ENCODE measurements around the gene WNT1. TPM values are rescaled to one million over a fixed set of nuclear protein-coding genes. Genes with fewer than 3 reads are reported as not detected.

The WNT1 gene
- total RNA-seq, 2 donors from 2014 or later: not detected

DNA sequence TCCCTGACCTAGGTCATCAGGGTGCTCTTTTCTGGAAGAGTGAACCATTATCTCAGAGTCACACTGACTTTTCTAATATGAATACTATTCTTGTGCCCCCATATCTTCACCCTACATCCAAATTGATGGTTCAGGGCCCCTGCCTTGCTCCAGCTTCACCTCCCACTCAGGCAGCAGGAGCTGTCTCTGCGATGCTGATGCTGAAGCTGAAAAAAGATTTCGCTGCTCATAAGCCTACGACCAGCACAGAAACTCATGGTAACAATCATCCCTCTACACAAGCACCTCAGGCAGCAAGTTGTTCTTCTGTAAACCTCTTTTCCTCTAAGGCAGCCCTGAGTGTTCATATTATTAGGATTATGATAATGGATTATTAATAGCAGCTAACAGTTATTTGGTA, 24.1 kb upstream of the WNT1 start:
- H3K27ac Mint-ChIP-seq: no peak overlapping the region
- no peak overlapping the region for H3K4me3 Mint-ChIP-seq
- H3K27me3 Mint-ChIP-seq: no peaks in the 10 kb centered on the region
- no peak for ATAC-seq (replicated peaks)
- H3K9me3 Mint-ChIP-seq: no peaks in the 10 kb centered on the region
- peaks cover 41% of the 10 kb centered on the region for H3K4me1 Mint-ChIP-seq
- H3K36me3 Mint-ChIP-seq (ENCODE audit: low read depth): peaks cover 61% of the 10 kb centered on the region

DNA sequence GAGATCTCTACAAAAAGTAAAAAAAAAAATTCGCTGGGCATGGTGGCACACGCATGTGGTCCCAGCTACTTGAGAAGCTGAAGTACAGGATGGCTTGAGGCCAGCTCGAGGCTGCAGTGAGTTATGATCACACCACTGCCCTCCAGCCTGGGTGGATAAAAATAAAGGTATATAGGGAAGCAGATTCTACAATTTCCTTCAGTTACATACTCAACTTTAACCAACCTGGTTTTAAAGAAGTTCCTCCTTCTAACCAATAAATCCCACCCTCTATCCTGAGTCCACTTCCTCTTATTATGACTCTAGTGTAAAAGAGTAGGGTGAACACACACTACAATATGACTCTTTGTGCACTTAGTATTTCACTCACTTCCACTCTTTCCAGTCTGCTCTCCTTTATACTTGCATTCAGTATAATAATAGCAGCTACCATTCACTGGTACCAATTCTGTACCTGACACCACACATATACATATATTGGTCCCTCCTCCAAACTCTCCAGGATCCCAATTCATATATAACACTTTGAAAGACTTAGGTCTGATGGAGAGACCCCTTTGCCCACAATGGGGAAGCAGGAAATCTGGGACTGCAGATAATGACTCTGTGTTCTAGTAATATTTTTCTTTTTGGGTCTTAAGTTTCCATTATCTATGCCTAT, 23.2 kb upstream of the WNT1 start:
- H3K36me3 Mint-ChIP-seq (ENCODE audit: low read depth): peaks cover 60% of the 10 kb centered on the region
- no peak for ATAC-seq (replicated peaks)
- H3K27ac Mint-ChIP-seq: no peak overlapping the region
- no peaks in the 10 kb centered on the region for H3K27me3 Mint-ChIP-seq
- H3K9me3 Mint-ChIP-seq: no peaks in the 10 kb centered on the region
- peak overlapping the region; percentile 93 for H3K4me3 Mint-ChIP-seq
- peaks cover 41% of the 10 kb centered on the region for H3K4me1 Mint-ChIP-seq

DNA sequence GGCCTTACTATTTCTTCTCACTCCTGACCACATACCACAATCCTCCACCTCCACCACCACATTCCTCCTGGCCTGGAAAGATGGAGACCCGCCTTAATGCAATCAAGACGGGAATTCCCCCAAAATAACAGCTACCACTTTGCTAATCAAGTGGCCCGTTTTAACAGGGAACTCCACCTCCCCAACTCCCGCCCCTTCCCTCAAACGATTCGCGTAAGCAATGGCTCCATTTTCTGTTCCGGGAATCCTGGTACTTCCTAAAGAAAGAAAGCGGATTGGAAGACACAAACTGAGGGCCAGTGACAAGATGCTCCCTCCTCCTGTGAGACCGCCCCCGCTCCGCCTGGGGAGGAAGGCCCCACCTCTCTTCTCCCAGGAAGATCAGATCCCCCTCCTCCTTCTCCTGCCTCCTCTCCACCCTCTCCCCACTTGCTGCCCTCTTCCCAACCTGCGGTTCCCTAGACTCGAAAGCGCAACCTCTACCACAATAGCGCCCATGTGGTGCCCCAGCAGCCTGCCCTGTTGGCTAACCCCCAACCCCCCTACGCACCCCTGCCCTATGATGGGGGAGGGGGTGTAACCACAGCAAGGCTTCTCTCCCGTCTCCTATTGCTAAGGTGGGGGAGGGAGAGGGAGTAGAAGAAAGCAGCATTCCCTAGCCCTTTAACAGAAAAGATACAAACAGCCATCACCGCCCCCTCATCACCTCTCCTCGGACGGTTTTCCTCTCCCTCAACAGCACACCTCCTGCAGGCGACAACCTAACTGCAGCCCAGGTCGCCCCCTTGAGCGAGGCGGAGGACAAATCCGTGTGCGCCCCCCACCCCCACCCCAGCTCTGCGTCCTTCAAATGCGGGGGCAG, 21.6 kb upstream of the WNT1 start:
- peak; percentile 30 for ATAC-seq (replicated peaks)
- Mint-ChIP-seq H3K27me3 (peaks cover 4% of the 10 kb centered on the region), H3K27ac (peak overlapping the region; percentile 94), H3K36me3 (ENCODE audit: low read depth) (peaks cover 52% of the 10 kb centered on the region), H3K4me3 (peak overlapping the region; percentile 93), H3K9me3 (no peaks in the 10 kb centered on the region), H3K4me1 (peaks cover 41% of the 10 kb centered on the region)

DNA sequence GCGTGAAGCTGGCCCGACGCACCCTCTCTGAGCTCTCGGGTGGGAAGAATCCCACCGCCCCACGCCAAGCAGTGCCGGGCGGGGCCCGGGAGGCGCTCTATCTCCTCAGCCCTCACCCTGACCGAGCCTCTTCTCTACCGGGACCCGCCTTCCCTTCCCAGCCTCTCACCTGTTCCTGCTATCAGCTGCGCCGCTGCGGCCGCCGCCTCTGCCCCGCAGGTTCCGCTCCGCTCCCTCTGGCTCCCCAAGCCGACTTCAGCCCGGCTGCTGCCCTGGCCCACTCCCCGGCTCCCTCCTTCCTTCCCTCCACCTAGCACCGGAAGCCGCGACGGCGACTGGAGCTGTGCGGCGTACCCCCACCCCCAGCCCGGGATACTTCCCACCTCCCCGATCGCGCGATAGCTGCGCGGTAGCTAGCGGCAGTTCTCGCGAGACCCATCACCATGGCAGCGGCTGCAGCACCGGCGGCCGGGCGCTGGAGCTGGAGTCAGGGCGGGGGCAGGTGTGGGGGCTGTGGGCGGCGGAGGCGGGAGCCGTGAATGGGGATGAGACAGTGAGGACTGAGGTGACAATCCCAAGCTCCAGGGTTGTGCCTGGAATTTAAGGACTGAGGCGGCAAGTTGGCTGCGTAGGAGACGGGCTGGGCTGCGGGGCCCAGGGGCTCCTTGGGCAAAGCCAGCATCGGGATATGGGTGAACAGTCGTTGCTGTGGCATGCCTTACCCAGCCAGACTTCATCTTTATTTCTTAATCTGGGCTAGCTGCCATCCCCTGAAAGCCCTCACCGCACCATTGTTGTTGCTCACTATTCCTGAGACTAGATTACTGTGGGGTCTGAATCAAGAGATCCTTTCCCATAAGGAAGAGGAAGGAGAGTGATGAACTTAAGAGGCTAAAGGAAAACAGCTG, 20.7 kb upstream of the WNT1 start, which contains the start of gene ARF3:
ARF3 (minus strand) TSS at position 347 of the 908 bp plus-strand sequence. CDS start 16,392 bp downstream, outside the sequence.
- peaks cover 4% of the 10 kb centered on the region for H3K27me3 Mint-ChIP-seq
- peaks cover 37% of the 10 kb centered on the region for H3K4me1 Mint-ChIP-seq

DNA sequence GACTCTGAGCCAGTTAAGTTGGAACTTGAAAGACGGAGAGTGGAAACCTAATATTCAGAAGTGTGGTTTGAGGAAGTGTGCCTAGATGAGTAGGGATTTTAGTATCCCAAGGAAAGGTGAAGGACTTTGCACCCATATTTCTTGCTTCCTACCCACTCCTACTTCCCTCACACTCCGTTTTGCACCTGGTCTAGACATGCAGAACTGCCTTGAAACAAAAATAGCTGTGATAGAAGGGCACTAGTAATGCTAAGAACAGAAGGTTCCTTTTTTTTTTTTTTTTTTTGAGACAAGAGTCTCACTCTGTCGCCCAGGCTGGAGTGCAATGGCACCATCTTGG, 20.1 kb upstream of the WNT1 start:
- Mint-ChIP-seq H3K27me3 (peaks cover 4% of the 10 kb centered on the region), H3K36me3 (ENCODE audit: low read depth) (peaks cover 39% of the 10 kb centered on the region), H3K4me3 (peak overlapping the region; percentile 93), H3K4me1 (peaks cover 34% of the 10 kb centered on the region), H3K27ac (no peak overlapping the region), H3K9me3 (no peaks in the 10 kb centered on the region)
- ATAC-seq (replicated peaks): no peak

More for the DNA sequence above, 20.7 kb upstream of the WNT1 start, which contains the start of gene ARF3:
- H3K9me3 Mint-ChIP-seq: no peaks in the 10 kb centered on the region
- peak within 1 kb of the TSS; percentile 93 for H3K4me3 Mint-ChIP-seq
- H3K27ac Mint-ChIP-seq: peak within 1 kb of the TSS; percentile 94
- peaks cover 45% of the 10 kb centered on the region for H3K36me3 Mint-ChIP-seq (ENCODE audit: low read depth)
- ATAC-seq (replicated peaks): peak; percentile 97

DNA sequence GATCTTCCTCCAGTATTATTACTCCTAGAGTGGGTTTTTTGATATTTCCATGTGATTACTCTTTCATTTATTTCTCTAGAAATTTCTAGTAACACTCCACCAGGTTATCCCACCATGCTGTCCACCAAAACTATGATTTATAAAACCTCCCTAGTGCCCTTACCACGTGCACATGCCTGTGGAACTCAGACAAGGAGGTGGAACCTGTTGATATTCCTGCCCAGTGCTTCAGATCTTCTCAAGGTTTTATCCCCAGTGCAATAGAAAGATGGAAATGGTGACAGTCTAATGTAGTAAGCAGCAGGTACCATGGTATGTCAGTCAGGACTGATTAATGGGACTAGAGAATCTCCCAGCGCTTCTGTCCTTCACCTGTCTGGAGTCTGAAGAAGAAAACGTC, 17.3 kb upstream of the WNT1 start:
- Mint-ChIP-seq H3K27me3 (peaks cover 4% of the 10 kb centered on the region), H3K27ac (no peak overlapping the region), H3K9me3 (no peaks in the 10 kb centered on the region), H3K4me1 (peaks cover 20% of the 10 kb centered on the region), H3K4me3 (no peak overlapping the region), H3K36me3 (ENCODE audit: low read depth) (peaks cover 17% of the 10 kb centered on the region)
- no peak for ATAC-seq (replicated peaks)

DNA sequence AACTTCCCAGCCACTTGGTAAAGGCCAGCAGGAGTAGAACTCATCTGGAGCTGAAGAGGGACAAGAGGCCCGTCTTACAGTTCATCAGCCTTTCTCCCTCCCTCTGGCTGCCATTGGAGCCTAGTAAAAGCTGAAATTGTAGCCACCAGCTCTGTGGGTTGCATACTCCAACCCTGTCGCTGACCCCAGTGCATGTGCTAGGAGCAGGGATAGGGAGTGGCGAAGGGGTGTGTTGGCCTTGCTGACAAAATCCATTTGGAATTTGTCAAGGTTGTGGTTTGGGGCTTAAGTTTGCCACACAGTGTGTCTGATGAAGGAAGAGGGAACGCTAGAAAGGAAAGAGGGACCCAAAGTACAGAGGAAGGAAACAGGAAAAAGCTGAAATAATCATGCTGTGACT, 16.8 kb upstream of the WNT1 start:
- Mint-ChIP-seq H3K4me3 (no peak overlapping the region), H3K9me3 (no peaks in the 10 kb centered on the region), H3K27ac (no peak overlapping the region), H3K27me3 (peaks cover 4% of the 10 kb centered on the region), H3K36me3 (ENCODE audit: low read depth) (peaks cover 12% of the 10 kb centered on the region), H3K4me1 (peaks cover 15% of the 10 kb centered on the region)
- no peak for ATAC-seq (replicated peaks)

DNA sequence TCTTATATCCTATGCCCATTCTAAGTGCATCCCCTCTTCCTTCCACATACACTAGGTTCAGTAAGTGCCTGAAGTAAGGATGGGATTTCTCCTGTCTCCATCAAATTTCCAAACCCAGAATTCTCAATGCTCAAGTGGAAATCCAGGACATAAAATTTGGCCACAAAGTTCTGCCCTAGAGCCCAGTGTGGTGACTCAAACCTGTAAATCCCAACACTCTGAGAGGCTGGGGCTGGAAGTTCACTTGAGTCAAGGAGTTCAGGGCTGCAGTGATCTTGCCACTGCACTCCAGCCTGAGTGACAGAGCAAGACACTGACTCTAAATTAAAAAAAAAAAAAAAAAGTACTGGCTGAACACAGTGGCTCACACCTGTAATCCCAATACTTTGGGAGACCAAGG, 16.3 kb upstream of the WNT1 start:
- Mint-ChIP-seq H3K9me3 (no peaks in the 10 kb centered on the region), H3K27me3 (peaks cover 4% of the 10 kb centered on the region), H3K4me1 (peaks cover 10% of the 10 kb centered on the region), H3K27ac (no peak overlapping the region), H3K4me3 (no peak overlapping the region), H3K36me3 (ENCODE audit: low read depth) (peaks cover 7% of the 10 kb centered on the region)
- ATAC-seq (replicated peaks): no peak

DNA sequence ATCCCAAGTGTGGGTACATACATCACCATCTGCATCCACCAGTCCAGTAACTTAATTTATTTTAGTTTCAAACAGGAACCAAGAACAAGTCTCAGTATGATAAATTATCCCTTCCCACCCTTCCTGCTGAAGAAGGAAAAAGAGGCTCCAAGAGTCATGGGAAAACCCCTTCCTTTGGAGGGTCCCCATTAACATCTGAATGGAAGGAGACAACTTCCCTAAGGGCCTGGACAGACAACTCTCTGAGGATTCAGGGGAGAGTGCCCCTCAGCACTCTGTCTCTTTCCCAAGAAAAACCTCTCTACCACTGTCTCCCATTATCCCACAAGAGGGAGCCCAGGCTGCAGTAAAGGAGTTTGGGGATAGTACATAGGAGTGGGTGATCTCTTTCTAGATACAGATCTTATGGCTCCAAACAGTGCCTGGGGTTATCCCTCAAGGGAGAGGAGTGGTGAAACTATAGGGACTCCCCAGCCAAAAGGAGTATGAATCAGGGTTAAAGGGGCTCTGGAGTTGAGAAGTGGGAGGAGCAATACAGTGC, 12.8 kb upstream of the WNT1 start:
- peak; percentile 65 for ATAC-seq (replicated peaks)
- H3K9me3 Mint-ChIP-seq: no peaks in the 10 kb centered on the region
- no peaks in the 10 kb centered on the region for H3K36me3 Mint-ChIP-seq (ENCODE audit: low read depth)
- H3K4me1 Mint-ChIP-seq: no peaks in the 10 kb centered on the region
- peaks cover 4% of the 10 kb centered on the region for H3K27me3 Mint-ChIP-seq
- no peak overlapping the region for H3K27ac Mint-ChIP-seq
- no peak overlapping the region for H3K4me3 Mint-ChIP-seq

DNA sequence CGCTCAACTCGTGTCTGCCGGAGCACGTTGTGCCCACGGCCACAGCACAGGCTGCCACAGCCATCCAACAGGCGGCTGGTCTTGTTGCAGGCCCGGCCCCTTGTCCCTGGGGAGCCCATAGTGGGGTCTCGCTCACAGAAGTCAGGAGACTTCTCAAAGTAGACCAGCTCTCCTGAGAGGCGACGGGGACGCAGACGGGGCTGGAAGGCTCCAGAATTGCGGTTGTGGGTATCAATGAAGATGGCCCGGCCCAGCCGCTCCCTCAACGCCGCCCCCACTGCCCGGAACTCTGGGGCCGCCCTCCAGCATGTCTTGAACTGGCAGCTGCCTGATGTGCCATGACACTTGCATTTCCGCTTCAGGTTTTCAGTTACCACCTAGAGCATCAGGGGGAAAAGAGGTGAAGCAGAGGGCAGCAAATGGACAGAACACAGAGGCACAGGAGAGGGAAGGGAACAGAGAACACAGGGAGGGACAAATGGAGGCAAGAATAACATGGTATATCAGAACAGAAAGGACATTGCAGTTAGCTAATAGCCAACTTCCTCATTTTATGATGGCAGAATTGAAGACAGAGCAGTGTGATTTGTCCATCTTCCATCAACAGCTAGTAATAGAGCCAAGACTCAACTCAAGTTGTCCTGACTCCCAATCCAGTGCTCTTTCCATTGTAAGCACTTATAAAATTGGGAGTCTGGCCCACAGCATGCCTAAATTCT, 11.8 kb upstream of the WNT1 start:
- Mint-ChIP-seq H3K4me3 (no peak overlapping the region), H3K4me1 (peaks cover 8% of the 10 kb centered on the region), H3K27me3 (peaks cover 8% of the 10 kb centered on the region), H3K9me3 (no peaks in the 10 kb centered on the region), H3K36me3 (ENCODE audit: low read depth) (no peaks in the 10 kb centered on the region), H3K27ac (no peak overlapping the region)
- ATAC-seq (replicated peaks): no peak

DNA sequence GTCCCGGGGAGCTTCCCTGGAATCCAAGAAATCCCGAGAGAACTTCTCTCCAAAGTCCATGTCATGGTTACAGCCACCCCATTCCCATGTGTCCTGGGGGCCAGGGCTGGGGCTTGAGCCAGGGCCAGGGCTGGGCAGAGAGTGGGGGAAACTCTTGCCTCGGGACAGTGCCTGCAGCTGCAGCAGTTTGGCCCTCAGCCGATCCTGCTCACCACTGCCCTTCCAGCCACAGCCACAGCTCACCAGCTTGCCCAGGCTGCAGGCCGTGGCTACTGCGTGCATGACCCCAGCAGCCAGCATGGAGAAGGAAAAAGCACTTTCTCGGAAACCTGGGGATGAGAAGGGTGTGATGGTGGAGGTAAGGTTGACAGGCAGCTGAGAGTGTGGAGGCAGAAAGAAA, 10.1 kb upstream of the WNT1 start:
- ATAC-seq (replicated peaks): no peak
- Mint-ChIP-seq H3K9me3 (no peaks in the 10 kb centered on the region), H3K4me1 (peaks cover 17% of the 10 kb centered on the region), H3K36me3 (ENCODE audit: low read depth) (no peaks in the 10 kb centered on the region), H3K27me3 (peaks cover 14% of the 10 kb centered on the region), H3K27ac (no peak overlapping the region), H3K4me3 (no peak overlapping the region)

DNA sequence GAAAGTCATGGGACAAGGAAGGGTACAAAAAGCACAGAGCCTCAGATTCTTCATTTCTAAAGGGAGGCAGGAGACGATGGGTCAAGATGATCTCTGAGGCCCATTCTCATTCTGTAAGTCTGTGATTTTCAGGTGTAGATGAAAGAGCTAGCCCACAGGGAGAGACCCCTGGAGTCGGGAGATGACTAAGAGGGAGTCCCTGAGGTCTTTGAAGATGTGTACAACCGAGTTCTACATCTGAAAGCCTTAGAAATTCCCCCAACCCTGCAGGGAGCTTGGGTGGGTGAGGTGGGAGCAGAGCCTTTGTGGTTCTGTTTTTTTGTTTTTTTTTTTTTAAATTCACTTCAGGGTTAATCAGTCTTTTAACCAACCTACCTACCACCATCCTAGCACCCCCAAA, 9.7 kb upstream of the WNT1 start:
- peaks cover 17% of the 10 kb centered on the region for H3K4me1 Mint-ChIP-seq
- no peak overlapping the region for H3K27ac Mint-ChIP-seq
- no peak overlapping the region for H3K4me3 Mint-ChIP-seq
- ATAC-seq (replicated peaks): no peak
- H3K36me3 Mint-ChIP-seq (ENCODE audit: low read depth): no peaks in the 10 kb centered on the region
- no peaks in the 10 kb centered on the region for H3K9me3 Mint-ChIP-seq
- H3K27me3 Mint-ChIP-seq: peaks cover 15% of the 10 kb centered on the region

DNA sequence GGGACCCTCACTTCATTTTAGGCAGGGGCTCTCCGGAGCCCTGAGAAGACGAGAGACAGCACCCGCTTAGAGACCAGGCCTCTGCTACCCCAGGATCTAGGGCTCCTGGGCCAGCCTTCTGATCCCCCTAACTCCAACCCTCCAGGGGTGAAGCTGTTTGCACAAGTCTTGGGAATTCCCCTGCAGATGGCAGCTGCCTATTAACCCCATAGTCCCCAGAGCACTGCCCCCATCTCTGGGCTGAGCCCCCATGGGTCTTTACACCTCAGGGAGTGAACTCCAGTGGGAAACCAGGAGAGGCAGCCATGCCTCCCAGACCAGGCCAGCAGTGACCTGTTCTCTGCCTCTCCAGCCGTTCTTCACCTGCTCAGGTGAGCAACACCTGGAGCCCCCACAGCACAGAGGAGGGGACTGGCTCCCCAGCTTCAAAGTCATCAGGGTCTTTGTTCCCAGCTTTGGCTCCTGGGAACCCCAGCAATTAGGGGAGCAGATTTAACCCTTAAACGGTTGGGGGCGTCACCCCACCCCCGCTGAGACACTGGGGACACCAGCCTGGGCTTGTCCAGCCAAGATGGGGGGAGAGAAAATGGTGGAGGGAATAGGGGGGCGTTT, 8.9 kb upstream of the WNT1 start:
- no peak overlapping the region for H3K27ac Mint-ChIP-seq
- peaks cover 18% of the 10 kb centered on the region for H3K27me3 Mint-ChIP-seq
- no peaks in the 10 kb centered on the region for H3K9me3 Mint-ChIP-seq
- peaks cover 17% of the 10 kb centered on the region for H3K4me1 Mint-ChIP-seq
- no peak for ATAC-seq (replicated peaks)
- peak overlapping the region; percentile 37 for H3K4me3 Mint-ChIP-seq
- no peaks in the 10 kb centered on the region for H3K36me3 Mint-ChIP-seq (ENCODE audit: low read depth)

Measured in activated T-helper 17 cell treated with anti-CD3 and anti-CD28 coated beads, Interleukin-2, amount 50 U/mL, for 72 hours (primary cell).